ENCODE measurements around the gene RAB27B.
A peak's percentile ranks its signal among the peaks of the same experiment; 100 is the strongest.
"Not testable (repeated sequence)": the region's sequence is repeated elsewhere in the genome, so short reads cannot be mapped to it uniquely, and the experiment has no call there.

RAB27B gene, protein sequence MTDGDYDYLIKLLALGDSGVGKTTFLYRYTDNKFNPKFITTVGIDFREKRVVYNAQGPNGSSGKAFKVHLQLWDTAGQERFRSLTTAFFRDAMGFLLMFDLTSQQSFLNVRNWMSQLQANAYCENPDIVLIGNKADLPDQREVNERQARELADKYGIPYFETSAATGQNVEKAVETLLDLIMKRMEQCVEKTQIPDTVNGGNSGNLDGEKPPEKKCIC

DNA sequence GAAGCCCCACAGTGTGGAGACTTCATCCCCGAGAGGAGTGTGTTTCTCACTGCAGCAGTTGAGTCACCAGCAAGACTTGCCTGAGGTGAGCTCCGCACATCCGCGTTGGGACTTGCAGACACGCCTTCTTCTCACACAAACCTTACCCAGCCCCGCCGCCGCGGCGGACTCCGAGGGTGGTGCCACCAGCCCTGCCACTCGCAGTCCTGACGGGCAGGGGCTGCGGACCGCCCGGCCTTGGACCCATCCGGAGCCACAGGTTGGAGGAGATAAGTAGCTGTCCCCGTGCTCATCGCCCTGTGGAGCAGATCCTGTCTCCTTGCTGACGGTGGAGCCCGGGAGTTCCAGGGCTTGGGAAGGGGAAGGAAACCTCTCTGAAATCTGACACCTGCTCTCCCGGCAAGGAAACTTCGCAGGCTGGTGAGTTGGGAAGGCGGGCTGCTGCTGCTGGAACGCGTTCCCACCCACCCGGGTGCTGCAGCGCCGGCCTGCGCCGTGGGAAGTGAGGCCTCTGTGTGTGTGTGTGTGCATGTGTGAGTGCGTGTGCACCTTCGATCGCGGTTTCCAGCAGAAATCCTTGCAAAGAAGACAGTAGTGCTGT, at the start of gene RAB27B:
TSS of gene RAB27B (plus strand) at position 197 of the 601 bp plus-strand sequence. CDS start 49,109 bp downstream, outside the sequence.
- peak; percentile 37 for DNase-seq (ENCODE audit: low read depth)

DNA sequence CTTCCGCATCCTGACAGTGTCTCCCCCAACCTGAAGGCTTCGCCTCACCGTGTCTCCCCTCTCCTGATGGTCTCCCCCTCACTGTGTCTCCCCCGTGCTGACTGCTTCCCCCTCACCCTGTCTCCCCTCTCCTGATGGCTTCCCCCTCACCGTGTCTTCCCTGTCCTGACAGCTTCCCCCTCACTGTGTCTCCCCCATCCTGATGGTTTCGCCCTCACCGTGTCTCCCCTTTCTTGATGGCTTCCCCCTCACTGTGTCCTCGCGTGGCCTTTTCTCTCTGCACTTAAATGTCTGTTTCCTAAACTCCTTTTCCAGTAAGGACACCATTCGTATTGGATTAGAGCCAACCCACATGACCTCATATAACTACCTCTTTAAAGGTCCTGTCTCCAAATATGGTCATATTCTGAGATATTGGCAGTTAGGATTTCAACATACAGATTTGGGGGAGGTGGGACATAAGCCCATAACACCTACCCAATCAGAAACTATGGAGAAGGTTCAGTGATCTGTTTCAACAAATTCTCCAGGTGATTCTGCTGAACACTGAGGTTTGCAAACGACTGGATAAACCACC, 47.9 kb upstream of the RAB27B start:
- DNase-seq (ENCODE audit: low read depth), result no peak

DNA sequence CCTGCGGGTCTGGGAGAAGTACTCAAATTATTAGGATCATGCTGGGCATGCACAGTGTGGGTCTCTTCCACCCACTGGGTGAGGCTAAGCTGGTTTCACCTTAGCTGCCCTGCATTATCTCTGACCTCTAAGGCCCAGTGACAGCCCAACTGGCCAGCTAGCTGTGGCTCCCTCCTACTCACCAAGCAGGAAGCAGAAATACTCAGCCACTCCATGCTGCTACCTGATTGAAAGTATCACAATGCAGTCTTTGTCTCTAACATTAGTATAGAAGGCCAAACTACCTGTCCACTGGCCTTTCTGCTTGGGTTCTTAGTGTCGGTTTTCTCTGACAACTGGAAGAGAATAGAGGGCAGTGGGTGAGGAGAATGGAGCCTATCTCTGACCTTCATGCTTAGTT, 47.3 kb upstream of the RAB27B start:
- no peak for DNase-seq (ENCODE audit: low read depth)

DNA sequence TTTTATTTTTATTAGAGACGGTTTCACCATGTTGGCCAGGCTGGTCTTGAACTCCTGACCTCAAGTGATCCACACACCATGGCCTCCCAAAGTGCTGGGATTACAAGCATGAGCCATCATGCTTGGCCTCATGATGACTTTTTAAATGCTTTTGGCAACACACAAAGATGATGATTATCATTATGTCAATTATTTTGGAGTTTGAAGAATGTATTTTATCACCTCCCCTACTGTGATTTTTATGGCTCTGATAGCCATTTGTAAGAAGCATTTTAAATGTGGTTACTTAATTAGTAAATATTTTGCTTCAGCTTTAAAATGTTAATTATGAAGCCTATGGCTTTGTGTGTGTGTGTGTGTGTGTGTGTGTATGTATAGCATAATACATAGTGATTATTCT, 45.1 kb upstream of the RAB27B start:
- no peak for DNase-seq (ENCODE audit: low read depth)

DNA sequence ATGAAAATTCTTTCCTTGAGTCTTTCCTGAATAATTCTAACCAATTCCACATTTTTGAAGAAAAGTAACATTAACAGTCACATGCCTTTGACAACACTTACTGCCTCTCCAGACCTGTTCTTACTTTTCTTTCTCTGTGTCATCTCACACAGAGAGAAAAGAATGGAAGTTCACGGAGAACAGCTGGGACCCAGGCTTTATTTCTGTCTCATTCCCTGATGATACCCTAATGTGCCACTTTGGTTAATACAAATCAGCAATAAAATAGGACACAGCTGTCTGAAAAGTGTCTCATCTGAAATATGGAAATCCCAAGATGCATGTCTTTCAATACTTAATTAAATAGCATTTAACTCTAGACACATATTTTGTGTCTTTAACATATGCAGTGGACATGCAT, 42.1 kb upstream of the RAB27B start:
- no peak for DNase-seq (ENCODE audit: low read depth)

DNA sequence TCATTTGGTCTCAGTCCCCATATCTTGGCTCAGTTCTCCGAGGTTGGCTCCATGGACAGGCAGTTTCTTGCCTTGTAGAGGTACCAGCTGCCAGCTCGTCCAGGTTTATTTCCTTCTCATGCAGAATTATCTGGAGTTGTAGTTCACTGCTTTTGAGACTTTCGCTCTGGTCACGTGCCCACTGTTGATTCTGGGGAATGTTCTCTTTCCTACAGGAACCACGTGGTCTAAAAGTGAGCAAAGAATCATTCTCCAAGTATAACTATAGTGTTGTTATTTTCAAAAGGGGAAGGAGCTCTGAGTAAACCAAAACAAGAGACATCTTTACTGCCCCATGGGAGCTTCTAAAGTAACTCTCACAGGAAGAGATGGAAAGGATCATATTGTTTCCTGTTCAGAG, 41.2 kb upstream of the RAB27B start:
- DNase-seq (ENCODE audit: low read depth), result no peak

DNA sequence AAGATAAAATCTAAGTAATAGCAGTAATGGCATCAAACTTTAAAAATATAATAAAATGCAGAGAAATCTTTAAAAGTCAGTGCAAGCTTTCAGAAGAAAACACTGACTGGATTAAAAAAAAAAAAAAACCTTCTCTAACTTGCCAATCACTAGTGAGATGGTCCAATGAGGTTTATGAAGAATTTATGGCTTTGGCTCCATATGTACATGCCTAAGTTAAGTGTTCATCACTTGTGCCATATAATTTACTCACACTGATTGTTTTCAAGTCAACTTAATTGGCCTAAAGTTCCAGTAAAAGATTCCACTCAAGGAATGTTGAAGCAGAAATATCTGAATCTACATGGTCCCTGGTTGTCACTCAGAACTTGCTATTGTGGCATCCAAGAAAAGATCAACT, 40.7 kb upstream of the RAB27B start:
- DNase-seq (ENCODE audit: low read depth), result no peak

DNA sequence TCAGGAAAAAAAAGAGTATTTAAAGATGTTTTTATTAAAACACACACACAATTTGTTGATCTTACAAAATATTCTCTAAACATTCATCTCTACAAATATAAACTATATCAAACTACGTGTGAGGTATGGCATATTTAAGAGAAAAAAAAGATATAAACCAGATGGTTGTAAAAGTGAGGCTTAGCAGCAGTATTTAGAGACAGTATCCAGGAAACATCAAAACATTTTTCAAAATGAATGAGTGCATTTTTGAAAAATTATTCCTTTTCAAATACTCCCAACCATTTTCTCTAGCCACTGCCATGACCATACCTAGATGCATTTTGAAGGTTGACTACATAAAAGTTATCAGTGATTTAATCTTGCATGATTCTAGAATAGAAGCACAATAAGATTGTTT, 38.2 kb upstream of the RAB27B start:
- DNase-seq (ENCODE audit: low read depth), result no peak

DNA sequence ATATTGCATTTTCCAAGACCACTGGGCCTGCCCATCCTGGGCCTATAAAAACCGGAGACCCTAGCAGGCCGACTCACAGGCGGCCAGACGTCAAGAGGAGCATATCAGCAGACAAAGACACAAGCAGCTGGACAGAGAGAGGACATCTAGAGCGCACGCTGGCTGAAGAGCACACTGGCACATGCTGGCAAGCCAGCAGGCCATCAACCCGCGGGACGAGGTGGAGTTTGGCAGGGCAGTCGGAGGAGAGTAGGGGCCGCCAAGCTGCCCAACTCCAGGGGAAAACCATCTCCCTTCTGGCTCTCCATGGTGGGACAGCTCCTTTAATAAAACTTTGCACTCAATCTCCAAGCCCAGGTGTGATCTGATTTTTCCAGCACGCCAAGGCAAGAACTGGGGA, 36.6 kb upstream of the RAB27B start:
- no peak for DNase-seq (ENCODE audit: low read depth)

DNA sequence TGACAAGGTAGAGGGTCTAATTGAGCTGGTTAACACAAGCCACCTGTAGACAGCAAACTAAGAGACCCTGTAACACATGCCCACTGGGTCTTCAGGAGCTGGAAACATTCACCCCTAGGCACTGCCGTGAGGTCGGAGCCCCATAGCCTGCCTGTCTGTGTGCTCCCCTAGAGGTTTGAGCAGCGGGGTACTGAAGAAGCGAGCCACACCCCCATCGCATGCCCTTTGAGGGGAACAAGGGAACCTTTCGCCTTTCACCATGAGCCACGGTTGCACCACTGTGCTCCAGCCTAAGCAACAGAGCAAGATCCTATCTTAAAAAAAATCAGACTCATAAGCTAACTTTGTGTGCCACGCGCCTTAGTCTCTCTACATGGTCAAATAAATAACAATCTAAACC, 36.2 kb upstream of the RAB27B start:
- no peak for DNase-seq (ENCODE audit: low read depth)

DNA sequence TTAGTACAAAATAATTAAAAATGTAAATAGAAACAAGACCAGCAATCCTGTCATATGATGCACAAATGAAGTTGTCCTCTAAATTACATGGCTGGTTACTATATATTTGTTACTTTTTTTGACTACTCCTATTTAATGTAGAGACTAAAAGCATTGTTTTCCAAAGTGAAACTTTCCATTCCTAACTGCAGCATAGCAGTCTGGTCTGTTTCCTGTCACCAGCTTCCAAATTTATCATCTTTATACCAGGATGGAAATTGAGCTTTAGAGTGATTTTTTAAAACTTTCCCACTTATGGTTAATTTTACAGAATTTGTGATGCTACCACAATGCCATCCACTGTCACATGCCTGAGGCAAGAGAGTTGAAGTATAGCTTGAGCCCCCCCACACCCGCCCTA, 33.5 kb upstream of the RAB27B start:
- DNase-seq (ENCODE audit: low read depth), result no peak

DNA sequence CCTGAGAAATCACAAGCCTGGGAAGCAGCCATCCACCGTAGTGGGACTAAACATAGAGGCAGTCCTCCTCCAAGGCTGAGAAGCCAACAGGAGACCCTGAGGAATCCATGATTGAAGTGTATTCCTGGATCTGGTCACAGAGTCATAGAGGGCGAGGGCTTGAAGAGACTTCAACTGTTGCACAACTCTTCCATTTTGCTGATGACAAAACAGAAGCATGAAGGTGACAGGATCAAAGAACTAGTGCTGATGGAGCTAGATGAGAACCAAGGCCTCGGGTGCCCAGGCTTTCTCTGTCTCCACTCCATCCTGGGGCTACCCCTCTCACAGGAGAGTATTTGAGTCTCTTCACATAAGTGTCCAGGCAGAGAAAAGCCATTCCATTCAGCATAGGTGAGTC, 30.1 kb upstream of the RAB27B start:
- DNase-seq (ENCODE audit: low read depth), result no peak

DNA sequence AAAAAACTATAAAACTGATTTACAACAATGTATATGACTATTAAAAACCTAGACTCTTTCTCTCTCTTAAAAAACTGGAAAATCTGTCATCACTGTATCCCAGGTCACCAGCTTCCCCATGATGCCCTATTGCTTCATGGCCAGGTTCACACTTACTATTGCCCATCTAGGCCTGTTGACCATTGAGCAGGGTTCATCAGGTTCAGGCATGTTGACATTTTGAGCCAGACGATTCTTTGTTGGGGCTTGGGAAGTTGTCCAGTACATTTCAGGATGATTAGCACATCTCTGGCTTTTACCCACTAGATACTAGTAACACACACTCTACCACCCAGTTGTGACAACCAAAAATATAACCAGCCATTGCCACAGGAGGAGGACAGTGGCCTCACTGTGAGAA, 26.9 kb upstream of the RAB27B start:
- DNase-seq (ENCODE audit: low read depth), result no peak

DNA sequence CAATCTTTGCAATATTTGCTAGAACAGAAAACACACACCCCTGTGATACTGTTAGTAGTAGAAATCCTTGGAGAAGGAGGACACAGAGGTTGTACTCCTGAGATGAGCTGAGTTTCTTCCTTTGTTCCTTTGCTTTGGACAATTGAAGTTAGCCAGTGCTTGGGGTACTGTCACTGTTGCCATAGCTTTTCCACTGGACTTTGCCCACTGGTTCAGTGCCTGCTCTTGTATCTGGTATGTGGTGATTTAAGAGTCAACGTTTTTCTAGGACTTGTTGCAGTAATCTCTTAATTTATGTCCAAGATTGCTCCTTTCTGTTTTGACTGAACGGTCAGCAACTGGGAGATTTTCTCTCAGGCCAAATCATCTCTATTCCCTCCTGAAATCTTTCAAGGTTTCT, 26.1 kb upstream of the RAB27B start:
- no peak for DNase-seq (ENCODE audit: low read depth)

DNA sequence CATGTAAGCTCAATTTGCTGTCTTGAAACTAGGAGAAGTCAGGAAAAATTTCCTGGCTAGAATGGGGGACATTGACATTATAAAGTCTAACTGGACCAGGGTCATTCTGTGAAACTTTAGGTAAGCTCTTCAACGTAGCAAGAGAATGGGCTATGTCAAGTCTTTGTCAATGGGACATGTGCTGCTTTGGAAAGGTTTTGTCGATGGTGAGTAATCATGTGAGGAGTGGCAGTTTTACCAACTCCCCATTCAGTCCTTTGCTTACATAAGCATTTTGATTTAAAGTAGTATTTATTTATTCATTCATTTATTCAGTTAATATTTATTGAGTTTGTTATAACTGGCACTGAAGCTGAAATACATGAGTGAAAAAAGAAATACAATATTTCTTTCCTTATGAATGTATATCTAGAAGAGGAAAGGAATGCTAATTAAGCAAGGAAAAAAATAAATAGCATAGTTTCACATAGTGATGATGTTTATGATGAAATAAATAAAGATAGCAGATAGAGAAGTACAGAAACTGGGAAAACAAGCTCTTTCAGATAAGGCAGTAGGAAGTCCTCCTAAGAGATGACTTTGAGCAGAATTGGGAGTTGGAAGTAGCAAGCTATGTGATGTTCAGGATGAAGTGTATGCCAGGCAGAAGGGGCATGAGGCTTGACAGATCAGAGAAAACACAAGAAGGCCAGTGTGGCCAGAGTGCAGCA, 25.4 kb upstream of the RAB27B start:
- DNase-seq (ENCODE audit: low read depth), result no peak

DNA sequence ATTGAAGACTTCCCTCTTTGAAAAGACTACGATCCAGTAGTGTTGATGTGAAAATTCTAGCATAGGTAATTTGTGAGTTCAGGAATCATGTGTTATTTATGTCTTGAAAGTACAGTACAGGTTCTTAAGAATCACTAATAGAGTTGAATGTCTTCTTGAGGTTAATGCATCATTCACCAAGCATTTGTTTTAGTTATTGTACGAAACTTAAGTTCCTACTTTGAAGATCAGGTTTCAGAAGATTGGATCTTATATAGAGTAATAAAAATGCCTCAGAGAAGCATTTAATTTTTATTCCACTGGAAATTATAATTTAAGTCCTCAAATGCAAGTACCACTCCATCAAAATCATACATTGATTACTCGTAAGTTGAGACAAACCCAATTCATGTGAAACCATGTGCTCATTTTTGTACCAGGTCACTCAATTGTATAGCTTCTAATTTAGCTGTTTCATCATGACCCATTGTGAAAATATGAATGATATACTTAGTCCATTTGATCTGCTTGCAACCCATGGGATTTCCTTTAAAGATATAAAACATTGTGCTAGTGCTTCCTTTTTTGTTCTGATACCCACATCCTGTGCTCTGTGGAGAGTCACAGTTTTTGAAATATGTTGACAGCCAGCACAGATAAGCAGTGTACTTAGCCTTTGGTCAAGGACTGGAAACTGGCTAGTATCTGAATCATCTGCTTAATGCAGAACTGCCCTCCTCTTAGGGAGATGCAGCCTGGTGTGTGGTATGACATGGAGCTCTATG, 22.5 kb upstream of the RAB27B start:
- DNase-seq (ENCODE audit: low read depth), result no peak

DNA sequence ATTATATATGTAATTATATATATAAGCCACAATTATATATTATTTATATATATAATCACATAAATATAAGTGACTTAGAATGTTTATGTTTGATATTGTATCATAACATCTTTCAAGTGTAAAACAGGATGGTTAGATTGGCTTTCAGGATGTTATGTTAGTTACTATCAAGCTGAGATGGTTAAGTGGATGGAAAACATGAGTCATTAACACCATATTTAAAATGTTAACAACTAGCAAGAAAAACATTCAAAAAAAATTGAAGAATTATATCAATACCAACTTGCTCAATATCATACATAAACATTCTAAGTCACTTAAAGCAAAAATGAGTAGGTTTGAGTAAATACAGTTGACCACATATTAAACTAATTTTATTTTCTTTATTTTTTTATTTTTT, 21.8 kb upstream of the RAB27B start:
- no peak for DNase-seq (ENCODE audit: low read depth)

DNA sequence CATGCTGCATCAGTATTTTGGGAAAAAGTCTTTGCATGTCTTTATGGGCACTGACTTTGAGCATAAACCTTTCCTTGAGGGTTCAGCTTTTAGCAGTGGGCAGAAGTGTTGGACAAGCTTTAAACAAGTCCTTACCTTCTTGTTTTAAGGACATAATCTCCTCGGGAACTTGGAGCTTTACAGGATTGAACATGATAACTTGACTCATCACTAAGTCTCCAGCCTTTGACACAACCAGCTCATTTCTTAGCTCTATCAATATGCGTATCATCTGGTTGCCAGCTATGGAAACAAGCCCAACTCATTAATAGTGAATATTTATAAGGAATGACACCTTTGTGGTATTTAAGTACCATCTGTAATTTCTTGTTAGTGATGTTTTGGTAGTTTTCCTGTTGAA, 21.0 kb upstream of the RAB27B start:
- DNase-seq (ENCODE audit: low read depth), result no peak

DNA sequence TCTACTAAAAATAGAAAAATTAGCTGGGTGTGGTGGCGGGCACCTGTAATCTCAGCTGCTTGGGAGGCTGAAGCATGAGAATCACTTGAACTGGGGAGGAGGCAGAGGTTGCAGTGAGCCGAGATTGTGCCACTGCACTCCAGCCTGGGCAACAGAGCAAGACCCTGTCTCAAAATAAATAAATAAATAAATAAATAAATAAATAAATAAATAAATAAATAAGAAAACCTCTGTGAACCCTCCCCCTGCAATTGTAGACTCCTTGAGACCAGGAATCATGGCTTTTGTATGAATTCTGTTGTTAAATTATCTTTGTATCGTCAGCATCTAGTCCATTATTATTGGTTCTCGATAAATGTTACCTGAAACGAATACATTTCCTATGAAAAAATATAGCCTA, 17.6 kb upstream of the RAB27B start:
- DNase-seq (ENCODE audit: low read depth), result not testable (repeated sequence)

DNA sequence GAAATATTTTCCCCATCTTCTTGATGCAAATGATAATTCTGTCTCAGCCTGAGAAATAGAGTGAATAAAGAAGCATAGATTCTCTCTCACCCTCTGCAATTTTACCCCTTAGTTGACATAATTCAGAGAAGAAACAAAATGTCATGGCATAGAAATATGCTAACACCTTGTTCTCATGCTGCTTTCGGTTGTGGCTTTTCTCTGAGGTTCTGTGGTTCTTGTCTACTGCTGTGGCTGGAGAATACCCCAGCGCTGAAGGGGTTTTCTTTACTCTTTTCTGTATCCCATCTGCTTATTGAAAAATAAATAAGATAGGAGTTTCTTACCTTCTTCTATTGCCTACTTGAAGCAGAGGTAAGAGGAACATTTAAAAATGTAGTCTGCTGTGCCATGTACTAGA, 15.4 kb upstream of the RAB27B start:
- DNase-seq (ENCODE audit: low read depth), result no peak

DNA sequence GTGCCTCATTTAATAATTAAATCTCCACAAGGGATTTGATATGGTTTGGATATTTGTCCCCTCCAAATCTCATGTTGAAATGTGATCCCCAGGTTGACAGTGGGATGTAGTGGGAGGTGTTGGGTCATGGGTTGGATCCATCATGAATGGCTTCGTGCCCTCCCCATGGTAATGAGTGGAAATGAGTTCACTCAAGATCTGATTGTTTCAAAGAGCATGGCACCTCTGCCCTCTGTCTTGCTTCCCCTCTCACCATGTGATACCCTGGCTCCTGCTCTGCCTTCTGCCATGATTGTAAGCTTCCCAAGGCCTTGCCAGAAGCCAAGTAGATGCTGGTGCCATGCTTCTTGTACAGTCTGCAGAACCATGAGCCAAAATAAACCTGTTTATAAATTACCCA, 15.0 kb upstream of the RAB27B start:
- DNase-seq (ENCODE audit: low read depth), result no peak

DNA sequence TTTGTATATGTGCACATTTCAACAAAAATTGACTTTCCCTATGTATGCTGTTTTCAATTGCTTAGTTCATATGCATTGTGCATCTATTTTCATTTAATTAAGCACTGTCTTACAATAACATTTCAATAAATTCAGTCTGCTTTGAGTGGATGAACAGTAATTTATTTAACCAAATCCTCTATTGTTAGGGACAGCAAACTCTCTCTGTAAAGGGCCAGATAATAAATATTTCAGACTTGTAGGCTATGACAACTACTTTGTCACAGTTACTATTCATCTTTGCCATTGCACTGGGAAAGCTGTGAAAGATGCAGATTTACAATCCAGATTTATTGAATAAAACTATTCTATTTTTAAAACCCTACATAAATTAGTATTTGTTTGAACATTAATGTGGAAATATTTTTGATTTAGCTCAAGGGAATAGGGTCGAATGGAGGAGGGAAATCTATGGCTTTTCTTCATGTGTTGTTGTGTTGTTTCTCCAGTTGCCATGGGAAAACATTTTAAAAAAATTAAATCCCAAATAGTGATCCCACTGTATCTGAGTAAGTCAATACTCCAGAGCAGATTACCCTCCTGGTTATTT, 14.2 kb upstream of the RAB27B start:
- no peak for DNase-seq (ENCODE audit: low read depth)
